Trophoblast cell (in vitro differentiated cells and primary cell): ENCODE measurements around the gene TMEM259.
"Not testable (repeated sequence)": the region's sequence is repeated elsewhere in the genome, so short reads cannot be mapped to it uniquely, and the experiment has no call there.

Source experiments
- DNase-seq, 2 donors: peaks; one replicate each; pipeline ENCODE4 v3.0.0-alpha.2; 2016
- H2AFZ ChIP-seq: 2 replicates; pipeline ENCODE4 v1.6.1; 2013; ENCODE audit warnings: low read length, moderate library complexity, mild to moderate bottlenecking; ENCODE audit not compliant: insufficient read depth, poor library complexity
- H2AK5ac ChIP-seq: 2 replicates; pipeline ENCODE4 v1.6.1; 2013; ENCODE audit warnings: mild to moderate bottlenecking, low read length
- H2BK120ac ChIP-seq: 2 replicates; pipeline ENCODE4 v1.6.1; 2013; ENCODE audit warnings: low read length, mild to moderate bottlenecking, moderate library complexity; ENCODE audit not compliant: insufficient read depth, poor library complexity
- H2BK12ac ChIP-seq: 2 replicates; pipeline ENCODE4 v1.6.1; 2013; ENCODE audit warnings: mild to moderate bottlenecking, low read length, moderate library complexity
- H2BK5ac ChIP-seq: 2 replicates; pipeline ENCODE4 v1.6.1; 2013; ENCODE audit warnings: low read length, low read depth, moderate library complexity, mild to moderate bottlenecking; ENCODE audit not compliant: poor library complexity
- H3K14ac ChIP-seq: 2 replicates; pipeline ENCODE4 v1.6.1; 2013; ENCODE audit warnings: mild to moderate bottlenecking, low read length
- H3K18ac ChIP-seq: 2 replicates; pipeline ENCODE4 v1.6.1; 2013; ENCODE audit warnings: mild to moderate bottlenecking, low read length
- H3K23ac ChIP-seq: 2 replicates; pipeline ENCODE4 v1.6.1; 2013; ENCODE audit warnings: low read length
- H3K27ac ChIP-seq: 2 replicates; pipeline ENCODE4 v1.5.1; 2013; ENCODE audit warnings: low read depth, mild to moderate bottlenecking, inconsistent platforms, low read length, moderate library complexity
- H3K27me3 ChIP-seq: 2 replicates; pipeline ENCODE4 v1.6.1; 2013; ENCODE audit warnings: inconsistent platforms, mild to moderate bottlenecking, low read length, moderate library complexity; ENCODE audit not compliant: insufficient read depth
- H3K36me3 ChIP-seq, 2 experiments: 1 replicate in 1 of 2; 2 replicates in 1 of 2; pipeline ENCODE4 v1.6.1; 2013; ENCODE audit warnings: low read length in 2 of 2, mild to moderate bottlenecking in 2 of 2, moderate library complexity in 1 of 2; ENCODE audit not compliant: insufficient read depth in 2 of 2, control insufficient read depth in 1 of 2
- H3K4ac ChIP-seq: 2 replicates; pipeline ENCODE4 v1.6.1; 2013; ENCODE audit warnings: low read depth, mild to moderate bottlenecking, low read length, moderate library complexity
- H3K4me1 ChIP-seq, 2 experiments: 1 replicate in 1 of 2; 2 replicates in 1 of 2; pipeline ENCODE4 v1.6.1; 2013; ENCODE audit warnings: low read length in 2 of 2, mild to moderate bottlenecking in 2 of 2, moderate library complexity in 1 of 2; ENCODE audit not compliant: insufficient read depth in 2 of 2, control insufficient read depth in 1 of 2
- H3K4me2 ChIP-seq: 2 replicates; pipeline ENCODE4 v1.6.1; 2013; ENCODE audit warnings: inconsistent platforms, mild to moderate bottlenecking, low read length, moderate library complexity
- H3K4me3 ChIP-seq: 2 replicates; pipeline ENCODE4 v1.5.1; 2013; ENCODE audit warnings: mild to moderate bottlenecking, low read depth, low read length, inconsistent platforms
- H3K79me1 ChIP-seq: one replicate; pipeline ENCODE4 v1.6.1; 2013; ENCODE audit warnings: low read length
- H3K79me2 ChIP-seq: 2 replicates; pipeline ENCODE4 v1.6.1; 2013; ENCODE audit warnings: low read length, mild to moderate bottlenecking; ENCODE audit not compliant: control insufficient read depth, insufficient read depth, poor library complexity
- H3K9ac ChIP-seq: 2 replicates; pipeline ENCODE4 v1.6.1; 2013; ENCODE audit warnings: mild to moderate bottlenecking, low read length
- H3K9me3 ChIP-seq: 2 replicates; pipeline ENCODE4 v1.6.1; 2013; ENCODE audit warnings: low read depth, mild to moderate bottlenecking, control low read depth, inconsistent platforms, low read length; ENCODE audit not compliant: insufficient read depth
- H4K12ac ChIP-seq: 2 replicates; pipeline ENCODE4 v1.6.1; 2013; ENCODE audit warnings: low read depth, mild to moderate bottlenecking, low read length, moderate library complexity
- H4K8ac ChIP-seq: 2 replicates; pipeline ENCODE4 v1.6.1; 2013; ENCODE audit warnings: low read depth, mild to moderate bottlenecking, low read length, moderate library complexity
- H4K91ac ChIP-seq: one replicate; pipeline ENCODE4 v1.6.1; 2013; ENCODE audit warnings: low read depth, mild to moderate bottlenecking, low read length, moderate library complexity
- WGBS: extraction: QIAGEN DNeasy Blood & Tissue Kit; methylation state at CpG from one replicate; pipeline ENCODE4 v1.1.7; 2013; ENCODE audit warnings: missing lambda C conversion rate; ENCODE audit not compliant: insufficient read length, insufficient coverage; ENCODE audit errors: extremely low coverage; 5-methylcytosine and 5-hydroxymethylcytosine counted together

The TMEM259 gene

GRCh38 chr19:1023883-1024188, 2.9 kb upstream of the TMEM259 start:
- Histone ChIP-seq H3K79me1 (peaks cover 30% of the 10 kb centered on the region), H3K79me2 (peaks cover 45% of the 10 kb centered on the region), H3K4me1 (peaks cover 3 to 21% of the 10 kb centered on the region in 2 experiments)
- not testable (repeated sequence) for H3K4me2 ChIP-seq, H2AK5ac ChIP-seq, H3K27ac ChIP-seq, H3K18ac ChIP-seq, H3K36me3 ChIP-seq, DNase-seq, H4K12ac ChIP-seq, H2BK5ac ChIP-seq, H3K27me3 ChIP-seq, H2AFZ ChIP-seq, H3K4me3 ChIP-seq, H3K9ac ChIP-seq, H2BK12ac ChIP-seq, H3K4ac ChIP-seq, H2BK120ac ChIP-seq, H3K9me3 ChIP-seq, H3K23ac ChIP-seq, H3K14ac ChIP-seq, H4K8ac ChIP-seq, H4K91ac ChIP-seq
- WGBS: no CpG with 5 or more reads among the region's 5 CpGs

GRCh38 chr19:1019980-1020867, 699 bp downstream of the TMEM259 start:
- H3K4me1 ChIP-seq: peaks cover 28 to 41% of the 10 kb centered on the region in 2 experiments
- H3K9ac ChIP-seq: peak overlapping the region; percentile 94
- peak overlapping the region; percentile 94 for H3K4ac ChIP-seq
- peak overlapping the region; percentile 91 for H4K8ac ChIP-seq
- H3K4me2 ChIP-seq: peak overlapping the region; percentile 74
- peak overlapping the region; percentile 79 for H3K18ac ChIP-seq
- peaks cover 0 to 17% of the 10 kb centered on the region in 2 experiments for H3K36me3 ChIP-seq
- no peak overlapping the region for H3K23ac ChIP-seq
- H3K27me3 ChIP-seq: no peaks in the 10 kb centered on the region
- no peak overlapping the region for H2AFZ ChIP-seq
- no peak overlapping the region for H3K27ac ChIP-seq
- peak overlapping the region; percentile 13 for H2AK5ac ChIP-seq
- peak overlapping the region; percentile 23 for H4K12ac ChIP-seq
- peak overlapping the region; percentile 70 for H2BK120ac ChIP-seq
- WGBS: no CpG with 5 or more reads among the region's 60 CpGs
- H3K79me2 ChIP-seq: peaks cover 47% of the 10 kb centered on the region
- H3K9me3 ChIP-seq: no peaks in the 10 kb centered on the region
- H3K14ac ChIP-seq: peak overlapping the region; percentile 45
- peak overlapping the region; percentile 85 for H3K4me3 ChIP-seq
- no peak for DNase-seq
- peaks cover 9% of the 10 kb centered on the region for H3K79me1 ChIP-seq
- peak overlapping the region; percentile 91 for H4K91ac ChIP-seq
- no peak overlapping the region for H2BK12ac ChIP-seq
- H2BK5ac ChIP-seq: peak overlapping the region; percentile 75

- Histone ChIP-seq H3K79me1 (peaks cover 9% of the 10 kb centered on the region), H2BK5ac (no peak overlapping the region), H2AFZ (no peak overlapping the region), H3K79me2 (peaks cover 48% of the 10 kb centered on the region), H3K36me3 (peaks cover 6 to 23% of the 10 kb centered on the region in 2 experiments), H3K18ac (no peak overlapping the region), H3K4me1 (peaks cover 28 to 41% of the 10 kb centered on the region in 2 experiments), H3K27ac (no peak overlapping the region), H4K12ac (no peak overlapping the region), H3K4me3 (peak overlapping the region; percentile 85), H3K9ac (no peak overlapping the region), H3K23ac (no peak overlapping the region), H2AK5ac (no peak overlapping the region), H4K8ac (no peak overlapping the region), H3K4ac (peak overlapping the region; percentile 94), H3K14ac (no peak overlapping the region), H3K27me3 (no peaks in the 10 kb centered on the region), H3K4me2 (peak overlapping the region; percentile 74), H2BK12ac (no peak overlapping the region), H2BK120ac (no peak overlapping the region), H3K9me3 (no peaks in the 10 kb centered on the region), H4K91ac (no peak overlapping the region)
- WGBS: no CpG with 5 or more reads among the region's 18 CpGs
- no peak for DNase-seq
Observed at GRCh38 chr19:1019616-1019961, 1.3 kb downstream of the TMEM259 start.

- Histone ChIP-seq H3K23ac (no peak overlapping the region), H3K14ac (no peak overlapping the region), H2AFZ (no peak overlapping the region), H3K79me2 (peaks cover 48% of the 10 kb centered on the region), H2BK12ac (no peak overlapping the region), H3K18ac (no peak overlapping the region), H3K9ac (no peak overlapping the region), H4K8ac (no peak overlapping the region), H3K4me3 (no peak overlapping the region), H2BK120ac (no peak overlapping the region), H3K79me1 (peaks cover 9% of the 10 kb centered on the region), H3K4ac (peak overlapping the region; percentile 94), H3K9me3 (no peaks in the 10 kb centered on the region), H3K4me1 (peaks cover 28 to 41% of the 10 kb centered on the region in 2 experiments), H3K27ac (no peak overlapping the region), H3K36me3 (peaks cover 10 to 28% of the 10 kb centered on the region in 2 experiments), H4K12ac (no peak overlapping the region), H2BK5ac (no peak overlapping the region), H3K27me3 (no peaks in the 10 kb centered on the region), H3K4me2 (peak overlapping the region; percentile 6), H4K91ac (no peak overlapping the region), H2AK5ac (no peak overlapping the region)
- WGBS: no CpG with 5 or more reads among the region's 17 CpGs
- no peak for DNase-seq
Observed at GRCh38 chr19:1018932-1019615, 1.8 kb downstream of the TMEM259 start.
